ENCODE measurements around the gene SAPCD2.
A peak's percentile ranks its signal among the peaks of the same experiment; 100 is the strongest.

Gene SAPCD2

GRCh38 chr9:137077758-137078693, 7.7 kb upstream of the SAPCD2 start:
- TF ChIP-seq EZH2phosphoT487 (IDR thresholded peaks at IDR 0.05; ENCODE audit: low read length) (no peak), CTCF (IDR thresholded peaks at IDR 0.05; ENCODE audit: low read length) (no peak), EZH2 (optimal IDR thresholded peaks at IDR 0.05; ENCODE audit: low read depth, low read length) (no peak)
- Histone ChIP-seq H3K79me2 (ENCODE audit: low read length) (peaks cover 24% of the 10 kb centered on the region), H3K9me2 (replicated peaks; ENCODE audit: insufficient read depth, low read length) (no peaks in the 10 kb centered on the region), H3K27ac (ENCODE audit: low read length) (no peak overlapping the region), H3K4me3 (ENCODE audit: low read length) (peak overlapping the region; percentile 81), H2AFZ (ENCODE audit: low read length) (peak overlapping the region; percentile 21; the same call in 1 of the 2 replicates), H3K36me3 (replicated peaks; ENCODE audit: insufficient read depth, low read length) (peaks cover 3% of the 10 kb centered on the region; the same call in 1 of the 2 replicates), H3K4me1 (ENCODE audit: low read length) (0 out of 2 replicates have a peak, but pooled peaks cover 5% of the 10 kb centered on the region), H3K27me3 (replicated peaks; ENCODE audit: insufficient read depth, low read length) (no peaks in the 10 kb centered on the region), H3K9me3 (replicated peaks; ENCODE audit: insufficient read depth, low read length) (no peaks in the 10 kb centered on the region), H3K4me2 (ENCODE audit: low read depth, low read length) (peak overlapping the region; percentile 92), H3F3A (ENCODE audit: insufficient read depth, low read length) (peaks cover 4% of the 10 kb centered on the region; the same call in 1 of the 2 replicates), H3K9ac (ENCODE audit: low read length) (peak overlapping the region; percentile 55; the same call in 1 of the 2 replicates), H4K20me1 (ENCODE audit: insufficient read depth, low read length) (no peaks in the 10 kb centered on the region)
- DNase-seq, result peak; percentile 13

GRCh38 chr9:137077010-137077747, 6.8 kb upstream of the SAPCD2 start, which contains the start of gene UAP1L1:
Gene UAP1L1 (plus strand): TSS chr9:137077517. CDS start chr9:137077533, 16 bp downstream.
- peak within 1 kb of the TSS; percentile 81 for H2AFZ ChIP-seq (ENCODE audit: low read length)

More at GRCh38 chr9:137077010-137077747, 6.8 kb upstream of the SAPCD2 start, which contains the start of gene UAP1L1:
- no peaks in the 10 kb centered on the region for H3K9me3 ChIP-seq (replicated peaks; ENCODE audit: insufficient read depth, low read length)
- H3K4me1 ChIP-seq (ENCODE audit: low read length), result 0 out of 2 replicates have a peak, but pooled peaks cover 5% of the 10 kb centered on the region
- peak within 1 kb of the TSS; percentile 92 for H3K4me2 ChIP-seq (ENCODE audit: low read depth, low read length)
- H3K36me3 ChIP-seq (replicated peaks; ENCODE audit: insufficient read depth, low read length), result peaks cover 3% of the 10 kb centered on the region; the same call in 1 of the 2 replicates
- peaks cover 24% of the 10 kb centered on the region for H3K79me2 ChIP-seq (ENCODE audit: low read length)
- peak; percentile 68 for DNase-seq
- no peaks in the 10 kb centered on the region for H3K9me2 ChIP-seq (replicated peaks; ENCODE audit: insufficient read depth, low read length)
- no peak for TF ChIP-seq EZH2phosphoT487 (IDR thresholded peaks at IDR 0.05; ENCODE audit: low read length)
- TF ChIP-seq EZH2 (optimal IDR thresholded peaks at IDR 0.05; ENCODE audit: low read depth, low read length), result no peak
- TF ChIP-seq CTCF (IDR thresholded peaks at IDR 0.05; ENCODE audit: low read length), result no peak
- H3K9ac ChIP-seq (ENCODE audit: low read length), result peak within 1 kb of the TSS; percentile 55; the same call in 1 of the 2 replicates
- no peak within 1 kb of the TSS for H3K27ac ChIP-seq (ENCODE audit: low read length)
- peak within 1 kb of the TSS; percentile 81 for H3K4me3 ChIP-seq (ENCODE audit: low read length)
- peaks cover 4% of the 10 kb centered on the region; the same call in 1 of the 2 replicates for H3F3A ChIP-seq (ENCODE audit: insufficient read depth, low read length)
- H4K20me1 ChIP-seq (ENCODE audit: insufficient read depth, low read length), result no peaks in the 10 kb centered on the region
- no peaks in the 10 kb centered on the region for H3K27me3 ChIP-seq (replicated peaks; ENCODE audit: insufficient read depth, low read length)

All from MM.1S (cell line).